HG03066 (cell line): ENCODE measurements around the gene ZNF69.
"Not testable (repeated sequence)": the region's sequence is repeated elsewhere in the genome, so short reads cannot be mapped to it uniquely, and the experiment has no call there.

ENCODE experiments used
- ATAC-seq: cut with Tn5 transposase; IDR thresholded peaks from one replicate; pipeline ENCODE4 v1.9.1; 2021; ENCODE audit warnings: low read depth; ENCODE audit not compliant: unreplicated experiment

Gene ZNF69

DNA sequence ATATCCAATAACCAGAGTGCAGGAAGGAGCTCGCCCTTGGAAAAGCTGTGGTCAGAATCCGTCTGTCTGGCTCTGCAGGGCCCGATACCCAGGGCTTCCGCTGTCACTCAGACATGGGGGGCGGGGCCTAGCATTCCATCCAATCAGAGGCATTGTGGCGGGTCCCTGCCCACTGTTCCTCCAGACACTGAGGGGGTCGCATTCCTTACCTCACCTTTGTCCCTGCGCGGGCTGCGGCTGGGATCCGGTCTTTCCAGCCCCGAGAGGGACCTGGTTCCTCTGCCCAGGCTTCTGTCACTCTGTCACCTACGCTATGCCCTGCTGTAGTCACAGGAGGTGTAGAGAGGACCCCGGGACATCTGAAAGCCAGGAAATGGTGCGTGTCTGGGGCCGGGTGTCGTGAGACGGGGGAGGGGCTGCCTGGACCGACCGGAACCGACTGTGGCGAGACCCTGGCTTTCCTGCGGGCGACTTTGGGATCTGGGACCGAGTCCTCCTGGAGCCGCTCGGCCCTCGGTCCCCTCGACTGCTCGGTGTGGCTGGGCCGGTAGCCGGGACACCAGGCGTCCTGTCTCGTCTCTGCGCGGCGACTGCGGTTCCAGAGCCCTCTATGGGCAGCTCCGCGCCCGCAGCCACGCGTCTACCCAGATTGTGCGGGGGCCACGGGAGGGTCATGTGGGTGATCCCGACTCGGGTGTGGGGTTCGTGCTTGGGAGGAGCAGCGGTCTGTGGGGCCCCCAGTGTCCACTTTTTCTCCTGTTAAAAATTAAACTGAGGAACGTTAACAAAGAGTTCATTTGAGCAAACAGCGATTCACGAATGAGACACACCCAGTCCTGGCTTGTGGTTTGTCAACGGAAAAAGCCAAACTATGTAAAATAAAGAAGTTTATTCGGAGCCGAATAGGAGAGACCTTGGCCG, at the start of gene ZNF69:
TSS of gene ZNF69 (plus strand) at position 172 of the 921 bp plus-strand sequence. CDS start at position 314, 142 bp downstream.
- ATAC-seq = no peak

DNA sequence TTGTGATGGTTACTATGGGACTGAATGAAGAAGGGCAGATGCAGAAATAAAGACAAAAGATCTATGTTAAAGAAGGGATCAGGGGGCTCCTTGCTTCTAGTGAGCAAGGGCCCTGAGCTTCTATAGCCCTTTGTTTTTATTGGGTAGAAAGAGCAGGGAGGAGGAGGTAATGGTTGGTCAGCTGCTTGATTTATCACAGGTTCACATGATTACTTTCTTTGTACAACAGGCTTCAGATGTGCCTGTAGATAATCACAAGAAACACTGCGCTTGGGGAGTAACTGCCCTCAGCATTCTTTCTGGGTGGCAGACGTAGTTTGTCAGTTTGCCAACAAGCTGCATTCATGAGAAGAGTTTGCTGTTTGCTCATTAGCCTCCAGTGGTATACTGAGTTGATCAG, 43.9 kb upstream of the ZNF69 start:
- no peak for ATAC-seq

DNA sequence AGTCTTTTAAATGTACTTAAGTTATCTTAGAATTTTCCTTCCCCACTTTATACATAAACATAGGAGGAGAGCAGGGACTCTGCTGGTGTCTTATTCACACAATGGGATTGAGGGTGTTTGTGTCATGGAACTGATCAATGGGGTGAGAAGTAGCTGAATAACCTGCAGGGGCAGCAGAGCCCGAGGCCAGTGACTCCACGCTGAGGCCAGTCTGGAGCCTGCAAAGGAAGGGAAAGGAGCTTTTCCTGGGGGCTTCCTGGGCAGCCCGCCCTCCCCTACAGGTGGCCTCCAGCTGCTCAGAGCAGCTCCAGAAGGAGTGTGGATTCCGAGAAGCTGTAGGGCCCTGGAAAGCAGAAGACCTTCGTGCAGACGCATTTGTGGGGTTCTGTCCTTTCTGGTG, 40.0 kb upstream of the ZNF69 start:
- not testable (repeated sequence) for ATAC-seq

DNA sequence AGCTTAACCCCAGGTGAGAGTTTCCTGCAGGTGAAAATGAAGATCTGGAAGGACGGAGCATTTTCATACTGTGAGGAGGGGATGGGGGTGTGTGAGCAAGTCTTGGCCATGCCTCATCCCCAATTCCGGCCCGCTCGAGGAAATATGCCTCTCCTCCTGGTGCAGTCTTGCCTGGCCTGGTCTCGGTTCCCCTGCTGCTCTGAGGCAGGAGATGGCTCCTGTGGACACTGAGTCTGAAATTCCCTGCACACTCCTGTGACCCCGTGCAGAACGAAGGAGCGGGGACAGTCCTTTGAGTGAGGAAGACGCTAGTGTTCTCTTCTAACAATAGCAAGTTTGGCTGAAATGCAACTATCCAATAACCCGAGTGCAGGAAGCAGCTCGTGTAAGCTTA, 39.4 kb upstream of the ZNF69 start:
- ATAC-seq = no peak

DNA sequence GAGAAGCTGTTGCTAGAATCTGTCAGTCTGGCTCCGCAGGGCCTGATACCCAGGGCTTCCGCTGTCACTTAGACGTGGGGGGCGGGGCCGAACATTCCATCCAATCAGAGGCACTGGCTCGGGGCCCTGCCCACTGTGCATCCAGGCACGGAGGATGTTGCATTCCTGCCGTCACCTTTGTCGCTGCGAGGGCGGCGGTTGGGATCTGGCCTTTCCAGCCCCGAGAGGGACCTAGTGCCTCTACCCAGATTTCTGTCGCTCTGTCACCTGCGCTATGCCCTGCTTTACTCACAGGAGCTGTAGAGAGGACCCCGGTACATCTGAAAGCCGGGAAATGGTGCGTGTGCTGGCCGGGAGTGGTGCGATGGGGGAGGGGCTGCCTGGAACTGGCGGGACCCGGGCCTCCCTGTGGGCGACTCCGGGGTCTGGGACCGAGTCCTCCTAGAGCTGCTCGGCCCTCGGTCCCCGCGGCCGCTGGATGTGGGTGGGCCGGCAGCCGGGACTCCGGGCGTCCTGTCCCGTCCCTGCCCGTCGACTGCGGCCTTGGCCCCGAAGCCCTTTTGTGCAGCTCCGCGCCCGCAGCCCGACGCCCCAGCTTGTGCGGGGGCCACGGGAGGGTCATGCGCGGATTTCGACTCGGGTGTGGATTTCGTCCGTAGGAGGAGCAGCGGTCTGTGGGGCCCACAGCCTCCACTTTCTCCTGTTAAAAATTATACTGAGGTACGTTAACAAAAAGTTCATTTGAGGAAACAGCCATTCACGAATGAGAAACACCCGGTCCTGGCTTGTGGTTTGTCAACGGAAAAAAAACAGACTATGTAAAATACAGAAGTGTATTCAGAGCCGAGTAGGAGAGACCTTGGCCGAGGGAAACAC, 38.8 kb upstream of the ZNF69 start, which contains the start of gene ZNF439:
TSS of gene ZNF439 (plus strand) at position 133 of the 876 bp plus-strand sequence. CDS start at position 275, 142 bp downstream.
- ATAC-seq = no peak

DNA sequence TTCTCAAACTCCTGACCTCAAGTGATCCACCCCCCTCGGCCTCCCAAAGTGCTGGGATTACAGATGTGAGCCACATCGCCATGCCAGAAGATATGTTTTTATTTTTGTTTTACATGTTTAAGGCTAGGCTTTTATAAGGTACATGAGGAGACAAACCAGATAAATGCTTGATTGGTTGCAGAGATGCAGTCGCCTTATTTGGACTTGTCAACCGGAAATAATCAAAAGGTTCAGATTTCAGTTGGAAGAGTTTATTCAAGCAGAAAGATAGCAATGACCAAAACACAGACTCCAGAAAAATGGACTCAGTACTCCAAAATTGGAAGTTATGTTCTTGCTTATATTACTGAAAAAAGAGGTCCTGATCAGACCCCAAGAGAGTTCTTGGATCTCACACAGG, 37.3 kb upstream of the ZNF69 start:
- not testable (repeated sequence) for ATAC-seq

DNA sequence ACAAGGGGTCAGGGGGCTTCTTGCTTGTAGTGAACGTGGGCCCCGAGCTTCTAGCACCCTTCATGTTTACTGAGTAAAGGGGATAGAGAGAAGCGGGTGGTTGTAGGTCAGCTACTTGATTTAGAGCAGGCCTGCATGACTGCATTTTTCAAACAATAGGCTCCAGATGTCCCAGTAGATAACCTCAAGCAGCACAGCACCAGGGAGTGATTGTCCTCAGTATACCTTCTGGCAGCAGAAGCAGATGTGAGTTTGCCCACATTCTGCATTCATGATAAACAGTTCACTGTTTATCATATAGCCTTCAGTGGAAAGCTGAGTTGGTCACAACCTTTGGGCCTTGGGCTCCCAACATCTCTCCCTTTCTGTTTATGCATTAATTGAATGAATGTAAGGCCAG, 34.2 kb upstream of the ZNF69 start:
- no peak for ATAC-seq

DNA sequence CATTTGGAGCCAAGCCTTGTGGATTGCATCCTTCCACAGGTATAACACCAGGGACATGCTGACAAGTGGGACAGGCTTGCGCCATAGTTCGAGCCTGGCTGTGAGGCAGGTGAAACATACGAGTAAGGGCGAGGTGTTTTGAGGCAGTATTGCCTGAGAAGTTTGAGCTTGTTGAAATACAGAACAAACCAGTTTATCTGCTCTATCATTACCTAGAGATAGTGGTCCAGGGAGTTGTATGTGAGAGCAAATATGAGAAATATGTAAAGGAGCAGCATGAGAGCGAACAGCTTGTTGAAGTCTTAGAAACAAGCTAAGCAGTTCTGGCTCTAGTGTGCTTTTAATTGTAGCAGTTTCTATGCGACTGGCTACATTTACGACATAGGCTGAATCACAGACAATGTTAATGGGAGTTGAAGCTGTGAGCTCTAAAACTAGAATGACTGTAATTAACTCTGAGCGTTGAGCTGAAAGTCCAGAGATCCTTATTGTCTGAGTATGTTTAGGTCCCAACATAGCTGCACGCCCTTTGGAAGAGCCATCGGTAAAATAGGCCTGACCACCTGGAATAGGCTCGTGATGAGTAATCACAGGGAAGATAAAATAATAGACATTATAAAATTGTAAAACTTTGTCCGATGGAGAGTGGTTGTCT, 30.9 kb upstream of the ZNF69 start:
- ATAC-seq = no peak

DNA sequence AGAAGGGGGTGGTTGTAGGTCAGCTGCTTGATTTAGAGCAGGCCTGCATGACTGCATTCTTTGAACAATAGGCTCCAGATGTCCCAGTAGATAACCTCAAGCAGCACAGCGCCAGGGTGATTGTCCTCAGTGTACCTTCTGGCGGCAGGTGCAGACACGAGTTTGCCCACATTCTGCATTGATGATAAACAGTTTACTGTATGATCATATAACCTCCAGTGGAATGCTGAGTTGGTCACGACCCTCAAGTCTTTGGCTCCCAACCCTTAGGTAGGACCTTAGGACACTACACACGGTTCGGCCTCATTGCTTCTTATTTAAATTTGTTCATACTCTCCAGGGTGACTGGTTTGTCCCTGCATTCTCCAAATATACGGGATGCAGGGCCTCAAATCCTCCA, 26.9 kb upstream of the ZNF69 start:
- no peak for ATAC-seq

DNA sequence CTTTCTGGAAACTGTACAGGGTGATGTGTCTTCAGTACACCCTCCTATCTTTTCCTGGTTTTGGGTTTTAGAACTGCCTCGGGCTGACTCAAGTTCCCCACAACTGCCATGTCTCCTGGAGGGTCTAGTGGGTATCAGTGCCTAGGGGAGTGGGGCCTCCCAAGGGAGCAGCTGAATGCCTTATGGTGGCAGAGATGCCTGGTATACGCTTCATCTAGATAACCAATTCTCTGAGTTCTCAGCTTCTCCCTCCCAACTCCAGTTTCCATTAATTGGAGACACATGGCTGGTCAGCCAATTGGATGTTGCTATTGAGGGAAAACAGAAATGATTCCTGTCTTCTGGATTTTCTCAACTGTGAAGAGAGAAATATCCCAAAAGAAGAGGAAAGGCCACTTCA, 26.3 kb upstream of the ZNF69 start:
- ATAC-seq = no peak

DNA sequence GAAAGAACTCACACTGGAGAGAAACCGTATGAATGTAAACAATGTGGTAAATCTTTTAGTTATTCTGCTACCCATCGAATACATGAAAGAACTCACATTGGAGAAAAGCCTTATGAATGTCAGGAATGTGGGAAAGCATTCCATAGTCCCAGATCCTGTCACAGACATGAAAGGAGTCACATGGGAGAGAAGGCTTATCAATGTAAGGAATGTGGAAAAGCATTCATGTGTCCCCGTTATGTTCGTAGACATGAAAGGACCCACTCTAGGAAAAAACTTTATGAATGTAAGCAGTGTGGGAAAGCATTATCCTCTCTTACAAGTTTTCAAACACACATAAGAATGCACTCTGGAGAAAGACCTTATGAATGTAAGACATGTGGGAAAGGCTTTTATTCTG, 19.8 kb upstream of the ZNF69 start:
- not testable (repeated sequence) for ATAC-seq

DNA sequence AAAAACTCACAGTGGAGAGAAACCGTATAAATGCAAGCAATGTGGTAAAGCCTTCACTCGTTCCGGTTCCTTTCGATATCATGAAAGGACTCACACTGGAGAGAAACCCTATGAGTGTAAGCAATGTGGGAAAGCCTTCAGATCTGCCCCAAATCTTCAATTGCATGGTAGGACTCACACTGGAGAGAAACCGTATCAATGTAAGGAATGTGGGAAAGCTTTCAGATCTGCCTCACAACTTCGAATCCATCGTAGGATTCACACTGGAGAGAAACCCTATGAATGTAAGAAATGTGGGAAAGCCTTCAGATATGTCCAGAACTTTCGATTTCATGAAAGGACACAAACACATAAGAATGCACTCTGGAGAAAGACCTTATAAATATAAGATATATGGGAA, 19.4 kb upstream of the ZNF69 start:
- ATAC-seq = no peak

DNA sequence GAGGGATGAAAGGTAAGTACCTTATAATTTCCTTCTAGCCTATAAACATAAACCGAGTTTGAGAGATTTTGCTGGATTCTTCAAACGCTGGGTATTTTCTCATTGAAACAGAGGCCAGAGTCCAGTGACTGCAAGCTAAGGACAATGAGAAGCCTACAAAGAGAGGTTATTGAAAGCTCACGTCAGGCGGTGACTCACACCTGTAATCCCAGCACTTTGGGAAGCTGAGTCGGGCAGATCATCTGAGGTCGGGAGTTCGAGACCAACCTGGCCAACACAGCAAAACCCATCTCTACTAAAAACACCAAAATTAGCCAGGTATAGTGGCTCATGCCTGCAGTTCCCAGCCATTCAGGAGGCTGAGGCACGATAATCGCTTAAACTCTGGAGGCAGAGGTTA, 15.0 kb upstream of the ZNF69 start:
- ATAC-seq = no peak

DNA sequence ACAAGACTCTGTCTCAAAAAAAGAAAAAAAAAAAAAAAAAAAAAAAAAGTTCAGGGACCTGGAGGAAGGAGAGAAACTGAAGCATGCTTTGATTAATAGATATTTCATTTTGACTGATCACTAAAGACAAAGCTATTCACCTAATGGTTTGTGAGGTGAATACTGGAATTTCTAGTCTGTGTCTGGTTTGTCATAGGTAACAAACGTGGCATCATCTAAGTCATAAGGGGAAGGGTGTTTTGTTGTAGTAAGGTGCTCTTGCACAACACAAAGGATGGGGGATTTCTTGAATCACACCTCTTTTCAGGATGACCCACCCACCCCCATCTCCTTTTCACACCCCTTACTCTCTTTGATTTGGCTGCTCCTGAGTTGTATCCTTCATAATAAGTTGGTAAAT, 13.8 kb upstream of the ZNF69 start:
- ATAC-seq = no peak

DNA sequence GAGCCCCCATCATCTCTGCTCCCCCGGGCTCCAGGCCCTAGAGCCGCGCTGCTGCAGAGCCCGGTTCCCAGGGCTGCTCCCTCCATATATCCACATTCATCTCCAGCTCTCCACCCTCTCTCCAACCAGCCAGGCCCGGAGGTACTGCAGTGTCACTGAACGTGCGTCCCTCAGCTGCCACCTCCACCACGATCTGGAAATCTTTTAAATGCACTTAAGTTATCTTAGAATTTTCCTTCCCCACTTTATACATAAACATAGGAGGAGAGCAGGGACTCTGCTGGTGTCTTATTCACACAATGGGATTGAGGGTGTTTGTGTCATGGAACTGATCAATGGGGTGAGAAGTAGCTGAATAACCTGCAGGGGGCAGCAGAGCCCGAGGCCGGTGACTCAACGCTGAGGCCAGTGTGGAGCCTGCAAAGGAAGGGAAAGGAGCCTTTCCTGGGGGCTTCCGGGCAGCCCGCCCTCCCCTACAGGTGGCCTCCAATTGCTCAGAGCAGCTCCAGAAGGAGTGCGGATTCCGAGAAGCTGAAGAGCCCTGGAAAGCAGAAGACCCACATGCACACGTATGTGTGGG, 7.8 kb upstream of the ZNF69 start:
- not testable (repeated sequence) for ATAC-seq

DNA sequence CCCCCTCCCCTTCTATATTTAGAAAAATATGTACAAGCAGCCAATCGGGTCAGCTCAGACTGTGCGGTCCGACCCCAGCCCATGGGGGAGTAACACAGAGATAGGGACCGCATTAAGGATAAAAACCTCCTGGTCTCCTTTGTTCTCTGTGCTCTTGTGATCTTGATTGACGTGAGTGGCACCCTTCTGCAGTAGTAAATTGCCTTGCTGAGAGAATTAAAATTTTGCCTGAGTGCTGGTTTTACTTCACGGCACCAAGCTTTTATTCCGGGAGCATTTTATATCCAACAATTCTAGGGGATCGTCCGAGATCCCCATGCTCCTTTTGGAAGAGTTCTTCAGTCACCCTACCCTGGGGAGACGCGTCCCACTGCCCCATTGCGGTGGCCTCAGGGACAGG, 7.0 kb upstream of the ZNF69 start:
- ATAC-seq = no peak

DNA sequence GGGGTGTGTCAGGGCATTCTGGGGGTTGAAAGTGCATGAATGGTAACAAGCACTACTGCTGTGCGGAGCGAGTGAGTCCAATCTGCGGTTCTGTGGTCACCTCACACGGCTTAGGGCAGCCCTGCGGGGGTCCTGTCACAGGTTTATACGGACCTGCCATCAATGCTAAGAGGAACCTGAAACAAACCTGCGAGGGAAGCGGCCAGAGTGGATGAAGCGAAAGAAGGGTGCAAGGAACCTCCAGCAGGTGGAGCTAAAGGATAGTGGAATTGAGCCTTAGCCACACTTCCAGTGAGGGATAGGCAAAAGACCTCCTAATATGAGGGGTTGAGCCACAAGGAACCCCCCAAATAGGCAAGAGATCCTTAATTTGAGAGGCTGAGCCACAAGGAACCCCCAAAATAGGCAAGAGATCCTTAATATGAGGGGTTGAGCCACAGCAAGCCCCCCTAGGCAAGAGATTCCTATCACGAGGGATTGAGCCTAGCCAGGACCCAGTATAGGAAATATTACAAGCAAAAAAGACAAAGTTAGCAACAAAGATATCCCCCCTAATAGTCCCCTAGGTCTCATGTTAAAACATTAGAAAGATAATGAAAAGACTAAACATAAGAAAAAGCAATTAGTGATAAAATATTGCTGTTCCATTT, 6.3 kb upstream of the ZNF69 start:
- no peak for ATAC-seq

DNA sequence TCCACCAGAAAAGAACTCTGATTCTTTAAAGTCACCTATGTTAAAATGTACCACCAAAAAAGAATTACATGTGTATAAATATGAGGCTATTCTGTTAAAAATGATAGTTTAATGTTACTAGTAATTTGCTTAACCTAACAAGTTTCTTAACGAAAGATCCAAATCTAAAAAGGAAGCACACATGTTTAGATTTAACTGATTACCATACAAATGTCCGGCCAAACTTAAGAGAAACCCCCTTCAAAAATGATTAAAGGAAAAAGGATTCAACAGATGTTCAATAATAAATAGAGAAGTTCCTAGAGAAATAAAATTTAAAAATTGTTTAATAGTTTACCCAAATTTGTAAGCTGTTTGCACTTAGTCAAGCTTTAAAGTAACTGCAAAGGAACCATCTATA, 5.0 kb upstream of the ZNF69 start:
- ATAC-seq = no peak

DNA sequence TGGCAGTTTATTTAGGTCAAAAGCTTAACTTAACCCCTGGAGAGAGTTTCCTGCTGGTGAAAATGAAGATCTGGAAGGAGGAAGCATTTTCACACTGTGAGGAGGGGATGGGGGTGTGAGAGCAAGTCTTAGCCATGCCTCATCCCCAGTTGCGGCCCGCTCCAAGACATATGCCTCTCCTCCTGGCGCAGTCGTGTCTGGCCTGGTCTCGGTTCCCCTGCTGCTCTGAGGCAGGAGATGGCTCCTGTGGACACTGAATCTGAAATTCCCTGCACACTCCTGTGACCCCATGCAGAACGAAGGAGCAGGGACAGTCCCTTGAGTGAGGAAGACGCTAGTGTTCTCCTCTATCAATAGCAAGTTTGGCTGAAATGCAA, 360 bp upstream of the ZNF69 start:
- ATAC-seq = no peak

DNA sequence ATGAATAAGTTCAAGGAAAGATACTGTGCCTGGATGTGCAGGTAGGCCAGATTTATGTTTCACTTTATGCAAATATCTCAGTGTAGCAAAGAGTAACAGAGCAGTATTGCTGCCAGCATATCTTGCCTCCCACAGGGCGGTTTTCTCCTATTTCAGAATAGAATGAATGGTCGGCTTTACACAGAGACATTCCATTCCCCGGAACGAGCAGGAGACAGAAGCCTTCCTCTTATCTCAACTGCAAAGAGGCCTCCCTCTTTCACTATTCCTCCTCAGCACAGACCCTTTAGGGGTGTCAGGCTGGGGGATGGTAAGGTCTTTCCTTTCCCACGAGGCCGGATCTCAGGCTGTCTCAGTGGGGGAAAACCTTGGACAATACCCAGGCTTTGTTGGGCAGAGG, 2.3 kb downstream of the ZNF69 start:
- ATAC-seq = not testable (repeated sequence)
